Measurements from ENCODE around the gene PLA2G4A. TPM values are rescaled to one million over a fixed set of nuclear protein-coding genes. Genes with fewer than 3 reads are reported as not detected.
A peak's percentile ranks its signal among the peaks of the same experiment; 100 is the strongest.

PLA2G4A gene
- total and polyA plus RNA-seq, 2 donors (not counting 1 experiment from before 2014, with no cell fraction given), result 2.8 to 5.8 TPM

GRCh38 chr1:186978596-186979556 lies 150.1 kb downstream of the PLA2G4A start:
- Histone ChIP-seq H3K79me2 (ENCODE audit: control insufficient read depth, insufficient read depth, low read length) (no peaks in the 10 kb centered on the region), H3K9me3 (ENCODE audit: control insufficient read depth, insufficient read depth, low read depth, low read length) (no peaks in the 10 kb centered on the region), H3K36me3 (ENCODE audit: control insufficient read depth, insufficient read depth, low read length) (no peaks in the 10 kb centered on the region), H3K9ac (ENCODE audit: insufficient read depth, low read length) (no peak overlapping the region), H3K4me3 (replicated peaks in 1 of 4; ENCODE audit: control extremely low read depth in 1 of 4, insufficient read depth in 1 of 4, low read depth in 3 of 4, low read length in 4 of 4) (no peak overlapping the region), H2AFZ (ENCODE audit: low read length) (no peak overlapping the region), H3K27ac (ENCODE audit: insufficient read depth, low read length) (no peak overlapping the region), H3K4me2 (ENCODE audit: extremely low read depth, insufficient read depth, low read length) (no peak overlapping the region), H3K4me1 (ENCODE audit: control insufficient read depth, extremely low read depth, insufficient read depth, low read length) (peaks cover 6% of the 10 kb centered on the region), H4K20me1 (ENCODE audit: control insufficient read depth, extremely low read depth, insufficient read depth, low read length) (no peaks in the 10 kb centered on the region), H3K27me3 (ENCODE audit: control insufficient read depth, insufficient read depth, low read length) (no peaks in the 10 kb centered on the region)
- DNase-seq (ENCODE audit: low read depth in 2 of 2), result no peak
- TF ChIP-seq CTCF (conservative IDR thresholded peaks at IDR 0.05 in 1 of 2, IDR thresholded peaks at IDR 0.05 in 1 of 2; ENCODE audit: low read depth in 1 of 2, low read length in 2 of 2) (no peak), EZH2 (IDR thresholded peaks at IDR 0.05; ENCODE audit: low read length, missing control alignments) (no peak)

- H3K36me3 ChIP-seq (ENCODE audit: control insufficient read depth, insufficient read depth, low read length), result no peaks in the 10 kb centered on the region
- H3K4me3 ChIP-seq (replicated peaks in 1 of 4; ENCODE audit: control extremely low read depth in 1 of 4, insufficient read depth in 1 of 4, low read depth in 3 of 4, low read length in 4 of 4), result no peak overlapping the region
- H2AFZ ChIP-seq (ENCODE audit: low read length), result no peak overlapping the region
- H4K20me1 ChIP-seq (ENCODE audit: control insufficient read depth, extremely low read depth, insufficient read depth, low read length), result no peaks in the 10 kb centered on the region
- no peaks in the 10 kb centered on the region for H3K79me2 ChIP-seq (ENCODE audit: control insufficient read depth, insufficient read depth, low read length)
- no peak for TF ChIP-seq EZH2 (IDR thresholded peaks at IDR 0.05; ENCODE audit: low read length, missing control alignments)
- no peak overlapping the region for H3K4me2 ChIP-seq (ENCODE audit: extremely low read depth, insufficient read depth, low read length)
- H3K27ac ChIP-seq (ENCODE audit: insufficient read depth, low read length), result no peak overlapping the region
- no peak overlapping the region for H3K9ac ChIP-seq (ENCODE audit: insufficient read depth, low read length)
- peak in 1 of 2 donors; percentile 46 for DNase-seq (ENCODE audit: low read depth in 2 of 2)
- H3K4me1 ChIP-seq (ENCODE audit: control insufficient read depth, extremely low read depth, insufficient read depth, low read length), result no peaks in the 10 kb centered on the region
- no peaks in the 10 kb centered on the region for H3K27me3 ChIP-seq (ENCODE audit: control insufficient read depth, insufficient read depth, low read length)
- no peaks in the 10 kb centered on the region for H3K9me3 ChIP-seq (ENCODE audit: control insufficient read depth, insufficient read depth, low read depth, low read length)
Observed at GRCh38 chr1:186980400-186980799, 151.7 kb downstream of the PLA2G4A start.

DNA sequence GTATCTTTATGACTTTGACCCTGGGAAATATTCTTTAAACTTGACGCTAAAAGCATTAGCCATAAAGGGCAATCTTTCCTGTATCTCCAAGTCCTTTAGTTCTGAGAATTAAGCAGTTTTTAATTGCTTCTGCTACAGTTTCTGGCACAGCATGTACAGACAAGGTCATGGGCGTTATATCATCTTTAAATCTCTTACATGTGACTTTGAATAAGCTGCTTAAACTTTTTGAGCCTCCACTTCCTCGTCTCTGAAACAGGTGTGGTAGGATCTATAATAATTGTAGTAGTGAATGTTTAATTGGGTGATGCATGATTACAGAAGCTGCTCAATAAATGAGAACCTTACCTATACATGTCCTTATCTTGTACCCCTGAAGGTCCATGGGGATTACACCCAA lies 153.4 kb downstream of the PLA2G4A start:
- Histone ChIP-seq H3K9ac (ENCODE audit: insufficient read depth, low read length) (no peak overlapping the region), H3K27me3 (ENCODE audit: control insufficient read depth, insufficient read depth, low read length) (no peaks in the 10 kb centered on the region), H3K27ac (ENCODE audit: insufficient read depth, low read length) (no peak overlapping the region), H3K4me3 (replicated peaks in 1 of 4; ENCODE audit: control extremely low read depth in 1 of 4, insufficient read depth in 1 of 4, low read depth in 3 of 4, low read length in 4 of 4) (no peak overlapping the region), H4K20me1 (ENCODE audit: control insufficient read depth, extremely low read depth, insufficient read depth, low read length) (no peaks in the 10 kb centered on the region), H3K4me1 (ENCODE audit: control insufficient read depth, extremely low read depth, insufficient read depth, low read length) (no peaks in the 10 kb centered on the region), H2AFZ (ENCODE audit: low read length) (no peak overlapping the region), H3K4me2 (ENCODE audit: extremely low read depth, insufficient read depth, low read length) (no peak overlapping the region), H3K36me3 (ENCODE audit: control insufficient read depth, insufficient read depth, low read length) (no peaks in the 10 kb centered on the region), H3K79me2 (ENCODE audit: control insufficient read depth, insufficient read depth, low read length) (no peaks in the 10 kb centered on the region), H3K9me3 (ENCODE audit: control insufficient read depth, insufficient read depth, low read depth, low read length) (no peaks in the 10 kb centered on the region)
- TF ChIP-seq CTCF (conservative IDR thresholded peaks at IDR 0.05 in 1 of 2, IDR thresholded peaks at IDR 0.05 in 1 of 2; ENCODE audit: low read depth in 1 of 2, low read length in 2 of 2), result no peak
- no peak for TF ChIP-seq EZH2 (IDR thresholded peaks at IDR 0.05; ENCODE audit: low read length, missing control alignments)
- DNase-seq (ENCODE audit: low read depth in 2 of 2), result no peak

Data from fibroblast of lung (primary cell).